ENCODE measurements around the gene EDIL3. TPM values are rescaled to one million over a fixed set of nuclear protein-coding genes. Genes with fewer than 3 reads are reported as not detected.

EDIL3 gene
- total and polyA plus RNA-seq, 9 of the 15 experiments (the other 6 are each of a cell fraction or from before 2014, with no cell fraction given): 0.09 TPM; not detected in 8

DNA sequence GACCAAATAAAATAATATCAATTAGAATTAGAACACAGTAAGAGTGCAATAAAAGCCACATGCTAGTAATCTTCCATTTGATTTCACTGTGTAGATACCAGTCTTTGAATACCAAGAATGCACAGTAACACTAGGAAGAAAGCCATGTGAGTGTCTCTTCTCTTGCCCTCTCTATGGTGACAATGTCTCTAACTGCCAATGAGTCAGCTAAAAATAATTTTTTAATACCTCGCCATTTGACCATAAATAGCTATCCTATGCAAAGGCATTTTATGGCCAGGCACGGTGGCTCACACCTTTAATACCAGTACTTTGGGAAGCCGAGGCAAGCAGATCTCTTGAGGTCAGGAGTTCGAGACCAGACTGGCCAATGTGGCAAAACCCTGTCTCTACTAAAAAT is 30.6 kb downstream of the EDIL3 start:
- Histone ChIP-seq H3K27ac (ENCODE audit: extremely low read depth, low read depth, low read length) (no peak overlapping the region), H3K27me3 (ENCODE audit: control insufficient read depth in 2 of 2, insufficient read depth in 2 of 2, low read length in 2 of 2) (no peaks in the 10 kb centered on the region), H3K4me1 (replicated peaks in 1 of 2; ENCODE audit: control insufficient read depth in 2 of 2, insufficient read depth in 2 of 2, low read length in 2 of 2) (no peaks in the 10 kb centered on the region), H3K79me2 (ENCODE audit: control insufficient read depth, insufficient read depth, low read length) (no peaks in the 10 kb centered on the region), H3K4me3 (no peak overlapping the region), H3K4me2 (ENCODE audit: insufficient read depth, low read length) (no peak overlapping the region), H2AFZ (ENCODE audit: low read depth, low read length) (no peak overlapping the region), H3K36me3 (ENCODE audit: control insufficient read depth, insufficient read depth, low read length) (no peaks in the 10 kb centered on the region), H3K9me3 (replicated peaks; ENCODE audit: control insufficient read depth, insufficient read depth, low read depth, low read length) (no peaks in the 10 kb centered on the region), H3K9me1 (ENCODE audit: control insufficient read depth, insufficient read depth, low read length) (no peaks in the 10 kb centered on the region), H4K20me1 (replicated peaks; ENCODE audit: control insufficient read depth, insufficient read depth, low read length) (no peaks in the 10 kb centered on the region), H3K9ac (ENCODE audit: insufficient read depth in 1 of 2, low read depth in 2 of 2, low read length in 2 of 2) (no peak overlapping the region)
- FAIRE-seq: no peak
- POLR2A ChIA-PET: no interaction called here
- CTCF ChIA-PET (ENCODE audit: low intra/inter-chr PET ratio): no interaction called here
- in situ Hi-C loops (cut with MboI): no loop called here
- intact Hi-C loops (cut with micrococcal nuclease): no loop called here
- ATAC-seq: no peak
- BruUV-seq (replicated peaks): no TSS peak
- DNase-seq (ENCODE audit: extremely low read depth in 1 of 4, low spot score in 3 of 4): no peak
- WGBS (ENCODE audit: insufficient coverage, low coverage, missing lambda C conversion rate): 0% methylated on average over 4 of the region's 4 CpGs
- TF ChIP-seq FOSL1 (tag; conservative IDR thresholded peaks at IDR 0.05) (no peak), E2F3 (CRISPR knock-in tag; IDR thresholded peaks at IDR 0.05) (no peak), POLR2A (conservative IDR thresholded peaks at IDR 0.05) (no peak), PREB (CRISPR knock-in tag; IDR thresholded peaks at IDR 0.05) (no peak), E2F8 (IDR thresholded peaks at IDR 0.05; ENCODE audit: low read depth, partially characterized antibody) (no peak), HOXB6 (CRISPR knock-in tag; IDR thresholded peaks at IDR 0.05; ENCODE audit: borderline replicate concordance) (no peak), HDAC2 (IDR thresholded peaks at IDR 0.05) (no peak), HMGN3 (IDR thresholded peaks at IDR 0.05; ENCODE audit: borderline replicate concordance, extremely low read depth, insufficient read length, low read depth, low read length) (no peak), ZNF232 (CRISPR knock-in tag; IDR thresholded peaks at IDR 0.05) (no peak), CBX8 (IDR thresholded peaks at IDR 0.05; ENCODE audit: borderline replicate concordance, extremely low read depth, low read depth, low read length, poor library complexity, severe bottlenecking) (no peak)
- TF ChIP-seq, protein P1, sequence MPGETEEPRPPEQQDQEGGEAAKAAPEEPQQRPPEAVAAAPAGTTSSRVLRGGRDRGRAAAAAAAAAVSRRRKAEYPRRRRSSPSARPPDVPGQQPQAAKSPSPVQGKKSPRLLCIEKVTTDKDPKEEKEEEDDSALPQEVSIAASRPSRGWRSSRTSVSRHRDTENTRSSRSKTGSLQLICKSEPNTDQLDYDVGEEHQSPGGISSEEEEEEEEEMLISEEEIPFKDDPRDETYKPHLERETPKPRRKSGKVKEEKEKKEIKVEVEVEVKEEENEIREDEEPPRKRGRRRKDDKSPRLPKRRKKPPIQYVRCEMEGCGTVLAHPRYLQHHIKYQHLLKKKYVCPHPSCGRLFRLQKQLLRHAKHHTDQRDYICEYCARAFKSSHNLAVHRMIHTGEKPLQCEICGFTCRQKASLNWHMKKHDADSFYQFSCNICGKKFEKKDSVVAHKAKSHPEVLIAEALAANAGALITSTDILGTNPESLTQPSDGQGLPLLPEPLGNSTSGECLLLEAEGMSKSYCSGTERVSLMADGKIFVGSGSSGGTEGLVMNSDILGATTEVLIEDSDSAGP (CRISPR knock-in tag; IDR thresholded peaks at IDR 0.05): no peak
- TF ChIP-seq, protein P2, sequence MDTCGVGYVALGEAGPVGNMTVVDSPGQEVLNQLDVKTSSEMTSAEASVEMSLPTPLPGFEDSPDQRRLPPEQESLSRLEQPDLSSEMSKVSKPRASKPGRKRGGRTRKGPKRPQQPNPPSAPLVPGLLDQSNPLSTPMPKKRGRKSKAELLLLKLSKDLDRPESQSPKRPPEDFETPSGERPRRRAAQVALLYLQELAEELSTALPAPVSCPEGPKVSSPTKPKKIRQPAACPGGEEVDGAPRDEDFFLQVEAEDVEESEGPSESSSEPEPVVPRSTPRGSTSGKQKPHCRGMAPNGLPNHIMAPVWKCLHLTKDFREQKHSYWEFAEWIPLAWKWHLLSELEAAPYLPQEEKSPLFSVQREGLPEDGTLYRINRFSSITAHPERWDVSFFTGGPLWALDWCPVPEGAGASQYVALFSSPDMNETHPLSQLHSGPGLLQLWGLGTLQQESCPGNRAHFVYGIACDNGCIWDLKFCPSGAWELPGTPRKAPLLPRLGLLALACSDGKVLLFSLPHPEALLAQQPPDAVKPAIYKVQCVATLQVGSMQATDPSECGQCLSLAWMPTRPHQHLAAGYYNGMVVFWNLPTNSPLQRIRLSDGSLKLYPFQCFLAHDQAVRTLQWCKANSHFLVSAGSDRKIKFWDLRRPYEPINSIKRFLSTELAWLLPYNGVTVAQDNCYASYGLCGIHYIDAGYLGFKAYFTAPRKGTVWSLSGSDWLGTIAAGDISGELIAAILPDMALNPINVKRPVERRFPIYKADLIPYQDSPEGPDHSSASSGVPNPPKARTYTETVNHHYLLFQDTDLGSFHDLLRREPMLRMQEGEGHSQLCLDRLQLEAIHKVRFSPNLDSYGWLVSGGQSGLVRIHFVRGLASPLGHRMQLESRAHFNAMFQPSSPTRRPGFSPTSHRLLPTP (IDR thresholded peaks at IDR 0.05; ENCODE audit: borderline replicate concordance, extremely low read depth, insufficient read length): no peak
- TF ChIP-seq, protein P3, sequence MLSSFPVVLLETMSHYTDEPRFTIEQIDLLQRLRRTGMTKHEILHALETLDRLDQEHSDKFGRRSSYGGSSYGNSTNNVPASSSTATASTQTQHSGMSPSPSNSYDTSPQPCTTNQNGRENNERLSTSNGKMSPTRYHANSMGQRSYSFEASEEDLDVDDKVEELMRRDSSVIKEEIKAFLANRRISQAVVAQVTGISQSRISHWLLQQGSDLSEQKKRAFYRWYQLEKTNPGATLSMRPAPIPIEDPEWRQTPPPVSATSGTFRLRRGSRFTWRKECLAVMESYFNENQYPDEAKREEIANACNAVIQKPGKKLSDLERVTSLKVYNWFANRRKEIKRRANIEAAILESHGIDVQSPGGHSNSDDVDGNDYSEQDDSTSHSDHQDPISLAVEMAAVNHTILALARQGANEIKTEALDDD (IDR thresholded peaks at IDR 0.05): no peak

Measured in K562 (cell line).